Measurements from ENCODE around the gene JAK1.

GRCh38 chr1:64822621-64823020, 143.7 kb downstream of the JAK1 start:
- TF ChIP-seq RAD21 (conservative IDR thresholded peaks at IDR 0.05) (no peak), EZH2 (IDR thresholded peaks at IDR 0.05; ENCODE audit: borderline replicate concordance, insufficient read depth, low read length, poor library complexity, severe bottlenecking) (no peak), CTCF (IDR thresholded peaks at IDR 0.05; ENCODE audit: poor library complexity, severe bottlenecking) (no peak), TAF1 (IDR thresholded peaks at IDR 0.05; ENCODE audit: low read depth) (no peak), POLR2AphosphoS5 (IDR thresholded peaks at IDR 0.05) (no peak), EP300 (conservative IDR thresholded peaks at IDR 0.05; ENCODE audit: poor library complexity, severe bottlenecking) (no peak), MXI1 (conservative IDR thresholded peaks at IDR 0.05; ENCODE audit: poor library complexity, severe bottlenecking) (no peak), SMC3 (conservative IDR thresholded peaks at IDR 0.05; ENCODE audit: poor library complexity) (no peak)
- TF ChIP-seq, protein P1, sequence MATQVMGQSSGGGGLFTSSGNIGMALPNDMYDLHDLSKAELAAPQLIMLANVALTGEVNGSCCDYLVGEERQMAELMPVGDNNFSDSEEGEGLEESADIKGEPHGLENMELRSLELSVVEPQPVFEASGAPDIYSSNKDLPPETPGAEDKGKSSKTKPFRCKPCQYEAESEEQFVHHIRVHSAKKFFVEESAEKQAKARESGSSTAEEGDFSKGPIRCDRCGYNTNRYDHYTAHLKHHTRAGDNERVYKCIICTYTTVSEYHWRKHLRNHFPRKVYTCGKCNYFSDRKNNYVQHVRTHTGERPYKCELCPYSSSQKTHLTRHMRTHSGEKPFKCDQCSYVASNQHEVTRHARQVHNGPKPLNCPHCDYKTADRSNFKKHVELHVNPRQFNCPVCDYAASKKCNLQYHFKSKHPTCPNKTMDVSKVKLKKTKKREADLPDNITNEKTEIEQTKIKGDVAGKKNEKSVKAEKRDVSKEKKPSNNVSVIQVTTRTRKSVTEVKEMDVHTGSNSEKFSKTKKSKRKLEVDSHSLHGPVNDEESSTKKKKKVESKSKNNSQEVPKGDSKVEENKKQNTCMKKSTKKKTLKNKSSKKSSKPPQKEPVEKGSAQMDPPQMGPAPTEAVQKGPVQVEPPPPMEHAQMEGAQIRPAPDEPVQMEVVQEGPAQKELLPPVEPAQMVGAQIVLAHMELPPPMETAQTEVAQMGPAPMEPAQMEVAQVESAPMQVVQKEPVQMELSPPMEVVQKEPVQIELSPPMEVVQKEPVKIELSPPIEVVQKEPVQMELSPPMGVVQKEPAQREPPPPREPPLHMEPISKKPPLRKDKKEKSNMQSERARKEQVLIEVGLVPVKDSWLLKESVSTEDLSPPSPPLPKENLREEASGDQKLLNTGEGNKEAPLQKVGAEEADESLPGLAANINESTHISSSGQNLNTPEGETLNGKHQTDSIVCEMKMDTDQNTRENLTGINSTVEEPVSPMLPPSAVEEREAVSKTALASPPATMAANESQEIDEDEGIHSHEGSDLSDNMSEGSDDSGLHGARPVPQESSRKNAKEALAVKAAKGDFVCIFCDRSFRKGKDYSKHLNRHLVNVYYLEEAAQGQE (IDR thresholded peaks at IDR 0.05; ENCODE audit: borderline replicate concordance), result no peak
